Stomach (tissue), 4 donors: ENCODE results near the gene LRRC55.

Experiments
- CTCF ChIP-seq, 7 experiments: fragments of 450-650 bp in 4 of 7; fragments of 200-600 bp in 3 of 7; sonication (generic) in 3 of 7; IDR thresholded peaks; one replicate each; pipeline ENCODE4 v1.5.1; 2016 to 2019; ENCODE audit warnings: antibody characterized with exemption in 7 of 7, control low read depth in 2 of 7, mild to moderate bottlenecking in 1 of 7
- EP300 ChIP-seq: sonication (generic); formaldehyde crosslinking; IDR thresholded peaks from one replicate; pipeline ENCODE4 v1.6.1; 2017; ENCODE audit warnings: antibody characterized with exemption

GRCh38 chr11:57213342-57214097, 31.8 kb downstream of the LRRC55 start:
- TF ChIP-seq EP300: no peak
- TF ChIP-seq CTCF (IDR thresholded peaks at IDR 0.05): no peak
